SK-N-DZ (cell line): Measurements from ENCODE around the gene PYGO1. TPM values are rescaled to one million over a fixed set of nuclear protein-coding genes. Genes with fewer than 3 reads are reported as not detected.
"Not testable (repeated sequence)": the region's sequence is repeated elsewhere in the genome, so short reads cannot be mapped to it uniquely, and the experiment has no call there.

ENCODE experiments used
- DNase-seq: peaks from one replicate; pipeline ENCODE4 v3.0.0-alpha.2; 2015; ENCODE audit warnings: low spot score
- polyA plus RNA-seq, 2 experiments: library from polyadenylated mRNA; depleted of rRNA; stranded (reverse); fragments of >200 nt; gene quantifications; 2 replicates each; pipeline ENCODE4 v1.2.3, GENCODE V29; 2014

PYGO1 gene, protein sequence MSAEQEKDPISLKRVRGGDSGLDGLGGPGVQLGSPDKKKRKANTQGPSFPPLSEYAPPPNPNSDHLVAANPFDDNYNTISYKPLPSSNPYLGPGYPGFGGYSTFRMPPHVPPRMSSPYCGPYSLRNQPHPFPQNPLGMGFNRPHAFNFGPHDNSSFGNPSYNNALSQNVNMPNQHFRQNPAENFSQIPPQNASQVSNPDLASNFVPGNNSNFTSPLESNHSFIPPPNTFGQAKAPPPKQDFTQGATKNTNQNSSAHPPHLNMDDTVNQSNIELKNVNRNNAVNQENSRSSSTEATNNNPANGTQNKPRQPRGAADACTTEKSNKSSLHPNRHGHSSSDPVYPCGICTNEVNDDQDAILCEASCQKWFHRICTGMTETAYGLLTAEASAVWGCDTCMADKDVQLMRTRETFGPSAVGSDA
- 11.3 and 12.0 TPM in 2 replicates for polyA plus RNA-seq (2014; cell fraction: cytosol; rRNA removed)
- polyA plus RNA-seq (2014; cell fraction: nucleus; rRNA removed): 9.5 and 9.8 TPM in 2 replicates

DNA sequence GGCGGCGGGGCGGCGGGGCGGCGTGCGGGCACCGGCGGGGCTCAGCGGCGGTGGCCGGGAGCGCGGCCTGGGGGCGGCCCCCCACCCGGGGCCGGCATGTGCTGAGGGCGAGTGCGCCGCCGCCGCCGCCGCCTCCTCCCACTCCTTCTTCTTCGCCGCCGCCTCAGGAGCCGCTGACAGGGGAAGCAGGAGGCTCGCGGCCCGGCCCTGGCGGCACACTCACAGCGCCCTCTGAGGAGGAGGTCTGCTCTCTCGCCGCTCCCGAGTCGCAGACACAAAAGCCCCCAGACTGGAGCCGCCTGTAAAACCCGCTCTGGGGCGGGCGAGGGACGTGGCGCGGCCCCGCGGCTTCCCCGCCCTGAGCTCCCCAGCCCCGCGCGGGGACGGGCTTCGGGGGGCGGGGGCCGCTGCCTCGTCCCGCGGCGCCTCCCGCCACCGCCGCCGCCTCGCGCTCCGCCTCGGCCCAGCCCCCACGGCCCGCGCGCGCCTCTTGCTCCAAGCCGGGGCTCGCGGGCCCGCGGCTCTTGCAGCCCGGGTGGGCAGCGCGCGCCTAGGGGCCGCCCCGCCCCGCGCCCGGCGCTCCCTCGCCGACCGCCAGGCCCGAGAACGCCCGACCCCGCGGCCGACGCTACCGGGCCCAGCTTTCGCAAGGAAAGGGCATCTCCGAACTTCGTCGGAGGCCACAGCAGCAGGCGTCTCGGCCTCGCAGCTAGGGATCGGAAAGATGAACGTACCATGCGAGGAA, at the start of gene PYGO1:
Gene PYGO1, minus strand, starts transcription at position 276 of the 745 bp plus-strand sequence. CDS start 462 bp downstream, outside the sequence.
- DNase-seq: peak; percentile 77

DNA sequence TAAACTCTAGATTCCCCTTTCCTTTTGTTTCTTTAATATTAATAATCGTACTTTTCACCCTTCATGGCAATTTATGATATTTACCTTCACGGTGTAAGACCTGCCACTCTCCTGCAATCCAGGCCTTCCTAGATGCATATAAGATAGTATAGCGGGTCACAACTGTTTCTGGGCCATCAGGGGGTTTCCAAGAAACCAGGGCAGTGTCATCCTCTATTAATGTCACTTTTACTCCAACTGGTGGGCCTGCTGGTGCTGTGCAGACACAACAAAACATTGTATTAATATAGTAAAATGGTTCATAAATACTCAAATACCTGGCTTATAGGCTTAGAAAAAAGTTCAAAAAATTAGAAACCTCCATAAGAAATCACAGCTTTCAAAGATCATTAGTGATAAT, 48.9 kb upstream of the PYGO1 start:
- no peak for DNase-seq

DNA sequence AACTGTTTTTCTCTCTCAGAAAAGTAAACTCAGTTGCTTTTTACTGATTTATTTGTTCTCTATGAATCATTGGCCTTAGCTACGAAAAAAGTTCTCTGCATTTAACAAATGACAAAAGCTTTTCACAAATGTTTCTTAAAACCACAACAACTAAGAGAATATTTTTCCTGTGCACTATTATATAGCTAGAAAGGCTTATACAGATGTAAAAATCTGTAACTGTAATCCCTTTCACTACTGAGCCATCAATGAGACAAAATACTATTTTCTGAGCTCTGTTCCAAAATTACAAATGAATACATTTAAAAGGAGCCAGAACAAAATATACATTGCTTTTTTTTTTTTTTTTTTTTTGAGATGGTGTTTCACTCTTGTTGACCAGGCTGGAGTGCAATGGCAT, 45.6 kb upstream of the PYGO1 start:
- no peak for DNase-seq

DNA sequence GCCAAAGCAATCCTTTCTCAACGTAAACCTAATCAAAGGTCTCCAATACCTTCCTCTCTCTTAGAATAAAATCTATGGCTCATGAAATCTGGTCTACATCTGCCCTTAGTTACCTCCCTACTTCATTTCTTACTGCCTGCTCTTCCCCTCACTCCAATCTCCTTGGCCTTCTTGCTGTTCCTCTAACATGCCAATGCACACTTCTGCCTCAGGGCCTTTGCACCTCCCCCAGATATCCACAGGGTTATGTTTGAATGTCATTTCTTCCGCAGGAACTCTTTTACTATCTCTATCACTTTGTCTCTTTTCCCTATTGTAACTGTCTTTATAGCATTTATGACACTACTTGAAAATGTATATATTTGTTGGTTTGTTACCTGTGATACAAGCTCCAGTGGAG, 44.3 kb upstream of the PYGO1 start:
- no peak for DNase-seq

DNA sequence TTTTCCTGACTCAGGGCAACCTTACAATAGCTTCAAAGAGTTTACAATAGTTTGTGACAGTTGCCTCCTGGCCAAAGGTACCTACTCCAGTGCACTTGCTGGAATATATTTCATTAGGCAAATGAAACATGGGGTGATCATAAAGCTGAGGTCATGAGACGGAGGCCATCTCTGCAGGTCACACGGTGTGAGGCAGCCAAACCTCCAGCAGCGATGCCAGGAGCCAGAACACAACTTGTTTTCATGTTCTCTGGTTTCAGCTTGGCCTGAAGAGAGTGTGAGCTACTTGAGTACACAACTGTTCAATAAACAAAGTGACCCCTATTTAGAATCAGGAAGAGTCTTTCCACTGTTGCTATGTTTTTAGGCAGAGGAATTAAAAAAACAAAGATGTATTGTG, 42.7 kb upstream of the PYGO1 start:
- DNase-seq: no peak

DNA sequence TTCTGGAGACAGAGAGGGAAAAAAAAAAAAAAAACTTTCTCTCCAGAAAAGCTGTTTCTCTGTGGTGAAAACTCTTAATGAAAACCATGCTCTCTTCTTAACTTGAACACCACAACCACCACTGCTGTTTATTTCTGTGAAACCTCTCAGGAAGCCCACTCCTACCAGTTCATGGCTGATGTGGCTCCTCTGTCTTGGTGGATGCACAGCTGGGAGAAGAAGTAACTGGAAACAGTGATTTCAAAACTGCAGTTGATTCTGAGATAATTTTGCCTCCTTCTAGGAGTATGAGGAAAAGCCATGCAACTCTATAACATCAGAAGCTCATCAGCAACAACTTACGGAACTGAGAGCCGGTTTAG, 40.2 kb upstream of the PYGO1 start:
- DNase-seq: no peak

DNA sequence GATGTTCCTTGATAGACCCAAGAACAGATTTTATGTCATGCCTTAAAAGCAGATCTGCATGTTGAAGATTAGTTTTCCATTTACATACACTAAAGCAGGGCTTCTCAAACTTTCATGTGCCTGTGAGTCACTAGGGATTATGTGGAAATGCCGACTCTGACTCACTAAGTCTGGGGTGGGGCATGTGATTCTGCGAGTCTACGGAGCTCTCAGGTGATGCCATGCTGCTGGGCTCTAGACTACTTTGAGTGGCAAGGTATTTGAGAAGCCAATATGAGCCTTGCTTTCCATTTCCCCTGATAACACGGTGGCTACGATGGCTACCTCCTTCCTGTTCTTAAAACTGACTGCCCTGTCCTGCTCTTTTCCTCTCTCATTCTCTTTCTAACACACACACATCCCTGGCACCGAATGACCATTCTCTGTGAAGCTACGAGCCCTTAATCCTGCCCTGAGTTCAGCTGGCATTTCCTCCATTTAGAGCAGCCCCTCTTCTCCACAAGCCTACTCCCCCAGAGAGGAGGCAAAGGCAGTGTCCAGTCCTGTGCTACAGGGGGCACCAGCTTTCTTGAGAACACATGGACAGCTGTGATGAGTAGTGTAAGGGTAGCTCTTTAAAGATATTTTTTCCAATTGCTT, 39.7 kb upstream of the PYGO1 start:
- DNase-seq: no peak

DNA sequence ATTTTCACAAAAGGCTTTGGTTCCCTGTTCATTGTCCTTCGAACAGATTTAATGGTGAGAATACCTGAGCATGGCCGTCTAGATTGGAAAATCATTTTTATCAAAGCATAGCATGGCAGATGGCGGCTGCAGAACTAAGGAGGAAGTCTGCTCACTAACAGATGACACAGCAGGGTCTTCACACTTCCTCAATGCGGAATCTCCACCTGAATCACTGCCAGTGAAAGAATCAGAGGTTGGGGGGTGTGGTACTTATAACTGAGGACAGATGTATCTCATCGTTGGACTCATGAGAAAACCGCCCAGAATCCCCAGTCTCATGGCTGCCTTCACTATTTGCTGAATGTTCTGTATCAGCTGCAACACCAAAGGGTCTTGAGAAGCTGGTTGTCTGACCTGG, 31.6 kb upstream of the PYGO1 start:
- no peak for DNase-seq

DNA sequence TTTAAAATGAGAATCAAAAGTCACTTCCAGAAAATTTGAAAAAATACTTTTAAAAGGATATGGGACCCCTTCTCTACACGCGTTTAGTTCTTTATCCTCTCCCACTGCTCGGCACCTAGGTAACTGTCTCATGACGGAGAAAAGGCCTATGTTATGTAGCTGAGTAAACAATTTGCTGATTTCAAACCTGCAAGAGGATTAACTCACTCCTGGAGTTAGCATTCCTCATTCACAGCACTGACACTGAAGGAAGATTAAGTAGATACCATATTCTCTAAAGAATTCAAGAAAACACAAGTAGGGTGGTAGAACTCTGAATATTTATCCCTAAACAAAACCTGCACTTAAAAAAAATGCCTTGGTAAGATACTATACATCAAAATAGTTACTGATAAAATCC, 30.2 kb upstream of the PYGO1 start:
- no peak for DNase-seq

DNA sequence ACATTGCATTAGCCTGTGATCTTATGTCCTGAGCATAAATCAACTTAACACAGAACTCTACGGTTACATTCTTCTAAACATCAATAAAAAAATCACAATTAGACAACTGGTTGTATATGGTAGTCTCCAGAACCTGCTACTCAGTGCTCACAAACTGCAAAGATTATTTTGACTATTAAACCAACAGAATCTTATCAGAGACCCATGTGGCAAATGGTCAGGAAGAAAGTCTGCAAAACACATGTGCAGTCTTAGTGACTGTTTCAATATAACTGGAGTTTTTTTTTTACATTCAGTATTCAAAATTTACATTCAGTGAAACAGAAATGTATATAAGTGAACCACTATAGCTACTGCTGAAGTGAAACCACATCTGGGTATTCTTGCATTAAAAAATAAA, 27.3 kb upstream of the PYGO1 start:
- no peak for DNase-seq

DNA sequence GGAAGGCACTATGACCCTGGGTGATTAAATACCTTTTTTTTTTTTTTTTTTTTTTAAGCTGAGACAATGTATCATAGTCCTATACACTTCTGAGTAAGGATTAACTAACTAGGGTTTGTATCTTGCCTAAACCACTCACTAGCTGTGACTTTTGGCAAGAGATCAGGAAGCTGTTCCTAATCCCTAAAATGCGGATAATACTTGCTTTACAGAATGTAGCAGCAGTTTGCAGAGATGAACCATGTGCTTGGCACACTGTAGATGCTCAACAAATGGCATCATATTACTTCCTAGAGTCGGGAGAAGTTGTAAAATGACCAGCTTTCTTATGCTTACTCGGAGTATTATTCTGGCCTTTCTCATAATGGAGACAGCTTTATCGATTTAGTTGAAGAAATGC, 25.6 kb upstream of the PYGO1 start:
- DNase-seq: no peak

DNA sequence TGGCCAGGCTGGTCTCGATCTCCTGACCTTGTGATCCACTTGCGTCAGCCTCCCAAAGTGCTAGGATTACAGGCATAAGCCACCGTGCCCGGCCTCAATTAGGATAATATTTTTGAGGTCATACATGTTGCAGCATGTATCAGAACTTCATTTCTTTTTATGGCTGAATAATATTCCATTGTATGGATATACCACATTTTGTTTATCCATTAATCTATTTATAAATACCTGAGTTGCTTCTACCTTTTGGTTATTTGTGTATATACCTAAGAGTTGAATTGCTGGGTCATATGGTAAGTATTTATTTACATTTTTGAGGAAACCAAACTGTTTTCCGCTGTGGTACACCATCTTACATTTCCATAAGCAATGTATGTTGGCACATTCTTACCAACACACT, 18.1 kb upstream of the PYGO1 start:
- DNase-seq: no peak

DNA sequence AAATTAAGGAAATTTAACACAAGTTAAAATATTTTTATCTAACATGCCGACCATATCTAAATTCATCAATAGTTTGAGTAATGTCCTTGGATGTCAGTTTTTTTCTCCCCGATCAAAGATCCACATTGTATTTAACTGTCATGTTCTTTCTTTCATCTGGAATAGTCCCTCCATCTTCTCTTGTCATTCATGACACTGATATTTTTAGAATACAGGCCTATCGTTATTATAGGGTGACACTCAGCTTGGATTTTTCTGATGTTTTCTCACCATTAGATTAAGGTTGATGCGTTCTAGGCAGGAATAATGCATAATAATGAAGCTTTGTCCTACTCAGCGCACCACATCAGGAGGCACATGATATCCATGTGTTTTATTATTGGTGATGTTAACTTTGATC, 13.2 kb upstream of the PYGO1 start:
- no peak for DNase-seq

DNA sequence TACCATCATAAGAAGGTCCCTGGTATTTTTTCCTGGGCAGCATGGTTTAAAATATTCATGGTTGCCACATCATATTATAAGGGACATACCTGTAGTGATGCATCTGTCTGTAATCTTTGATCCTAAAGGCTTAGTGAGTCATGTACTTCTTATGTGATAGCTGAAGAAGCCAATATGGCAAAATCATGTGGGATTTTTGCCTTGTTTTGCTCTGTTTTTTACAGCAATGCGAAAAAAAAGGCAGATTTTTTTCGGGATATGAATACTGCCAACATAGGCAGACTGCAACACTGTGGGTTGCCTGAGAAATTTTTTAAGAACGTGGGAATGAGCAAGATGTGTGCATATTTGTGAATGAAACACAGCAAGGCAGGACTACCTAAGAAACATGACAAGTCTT, 11.3 kb upstream of the PYGO1 start:
- no peak for DNase-seq

DNA sequence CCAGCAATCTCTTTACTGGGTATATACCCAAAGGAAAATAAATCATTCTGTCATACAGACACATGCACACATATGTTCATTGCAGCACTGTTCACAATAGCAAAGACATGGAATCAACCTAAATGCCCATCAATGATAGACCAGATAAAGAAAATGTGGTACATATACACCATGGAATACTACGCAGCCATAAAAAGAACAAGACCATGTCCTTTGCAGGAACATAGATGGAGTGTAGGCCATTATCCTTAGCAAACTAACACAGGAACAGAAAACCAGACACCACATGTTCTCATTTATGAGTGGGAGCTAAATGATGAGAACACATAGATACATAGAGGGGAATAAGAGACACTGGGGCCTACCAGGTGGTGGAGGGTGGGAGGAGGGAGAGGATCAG, 4.9 kb upstream of the PYGO1 start:
- DNase-seq: not testable (repeated sequence)

DNA sequence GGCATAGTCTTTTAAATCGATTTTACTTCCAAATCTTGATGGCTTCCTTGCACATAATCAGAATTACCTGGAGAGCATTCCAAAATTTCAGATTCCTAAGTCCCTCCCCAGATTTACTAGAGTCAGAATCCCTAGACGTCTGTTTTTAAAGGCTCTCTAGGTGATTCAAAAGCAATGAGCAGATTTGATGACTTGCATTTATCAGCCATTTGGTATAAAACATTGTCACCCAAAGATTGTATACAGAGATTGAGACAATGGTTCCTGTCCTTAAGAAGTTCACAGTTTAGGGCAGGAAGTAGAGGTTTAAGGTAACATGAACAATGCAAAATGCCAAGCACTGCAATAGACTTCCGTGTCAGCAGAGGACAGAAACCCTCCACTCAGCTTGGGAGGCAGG, 2.6 kb upstream of the PYGO1 start:
- DNase-seq: no peak

DNA sequence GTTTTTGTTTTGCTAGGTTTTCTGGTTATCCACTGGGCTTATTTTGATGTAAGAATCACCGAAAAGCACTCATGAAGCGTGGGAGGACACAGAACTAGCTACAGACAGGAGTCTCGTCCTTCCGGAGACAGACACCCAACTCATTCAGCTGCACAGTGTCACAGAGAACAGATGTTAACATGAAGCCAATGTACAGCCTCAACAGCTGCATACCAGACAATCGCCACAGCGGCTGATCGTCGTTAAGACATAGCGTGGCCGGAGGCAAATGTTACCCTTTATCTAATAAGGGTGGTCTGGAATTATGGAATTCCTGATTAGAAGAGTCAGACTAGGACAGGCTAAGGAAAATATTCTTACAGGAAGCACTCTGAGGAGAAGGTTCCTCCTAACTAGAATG, 1.1 kb upstream of the PYGO1 start:
- peak; percentile 87 for DNase-seq

DNA sequence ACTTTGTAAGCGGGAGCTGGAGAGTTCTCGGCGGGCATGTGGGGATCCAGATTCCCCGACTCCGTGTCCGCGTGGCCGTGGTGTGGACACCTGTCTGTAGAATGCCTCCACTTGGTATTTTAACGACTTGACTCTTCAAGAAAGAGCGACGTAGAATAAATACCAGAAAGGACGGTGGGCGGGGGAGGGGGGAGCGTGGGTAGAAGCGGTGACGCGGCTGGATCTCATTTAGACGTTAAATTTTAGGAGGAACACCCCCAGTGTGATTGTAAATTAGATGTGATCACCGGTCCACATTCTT, 620 bp upstream of the PYGO1 start:
- no peak for DNase-seq

DNA sequence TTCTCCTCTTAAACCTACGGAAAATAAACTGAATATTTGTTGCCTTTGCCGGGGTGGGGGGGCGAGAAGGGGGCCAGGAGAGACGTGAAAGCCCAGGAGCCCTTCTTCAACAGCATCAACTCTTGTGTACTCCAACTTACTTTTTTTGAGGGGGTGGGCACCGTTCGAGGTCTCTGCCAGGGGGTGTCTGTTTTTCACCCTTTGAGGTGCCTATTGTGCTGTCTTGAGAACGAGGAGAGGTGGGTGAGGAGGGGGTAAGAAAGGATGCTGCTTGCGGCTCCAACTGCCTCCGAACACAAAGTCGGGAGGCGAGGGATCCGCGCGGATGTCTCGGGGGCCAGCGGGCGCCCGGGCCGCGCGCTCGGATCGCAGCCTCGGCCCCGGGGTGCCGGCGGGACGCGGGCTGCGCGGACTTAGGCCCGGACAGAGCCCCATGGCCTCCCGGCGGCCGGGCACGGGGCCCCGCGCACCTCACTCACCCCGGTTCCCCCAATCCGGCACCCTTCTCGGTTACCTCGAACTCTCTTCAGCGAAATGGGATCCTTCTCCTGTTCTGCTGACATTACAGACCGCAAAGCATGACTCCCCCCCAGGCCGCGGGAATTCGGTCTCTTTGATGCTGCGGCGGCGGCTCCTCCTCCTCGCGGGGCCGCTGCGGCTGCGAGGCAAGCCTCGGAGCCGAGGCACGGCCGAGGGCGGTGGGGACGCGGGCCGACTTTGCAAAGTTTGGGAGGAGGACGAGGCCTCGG, 650 bp downstream of the PYGO1 start:
- DNase-seq: peak; percentile 50

DNA sequence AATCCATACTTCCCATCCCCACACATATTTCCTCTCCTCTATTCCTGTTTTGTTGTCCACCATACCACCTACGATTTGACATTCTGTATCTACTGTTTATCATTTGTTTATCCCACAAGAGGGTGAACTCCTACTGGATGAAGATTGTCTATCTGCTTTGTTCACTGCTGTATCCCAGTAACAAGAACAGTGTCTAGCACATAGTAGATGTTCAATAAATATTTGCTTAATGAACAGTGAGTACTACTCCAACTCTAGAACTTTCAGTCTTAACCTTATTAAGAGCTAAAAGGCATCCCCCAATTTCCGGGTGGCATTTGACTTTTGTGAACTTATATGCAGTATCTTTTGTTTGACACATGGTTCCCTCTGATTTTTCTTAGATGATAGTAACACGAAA, 1.3 kb downstream of the PYGO1 start:
- no peak for DNase-seq

DNA sequence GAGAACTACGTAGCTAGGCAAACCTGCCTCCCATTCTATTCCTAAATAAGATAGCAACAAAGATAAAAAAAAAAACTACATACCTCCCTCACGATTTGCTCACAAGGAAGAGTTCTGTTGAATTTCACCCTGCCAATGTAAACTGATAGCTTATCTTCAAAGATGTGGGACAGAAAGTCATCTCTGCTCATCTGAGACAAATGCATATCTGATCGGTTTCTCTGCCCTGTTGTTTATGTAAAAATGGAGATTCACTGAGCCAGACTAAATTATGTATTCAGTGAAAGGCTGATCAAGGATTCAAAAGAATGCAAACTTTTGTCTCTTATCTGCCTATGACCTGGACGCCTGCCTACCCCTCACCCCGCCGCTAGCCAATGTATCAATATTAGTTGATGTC, 11.2 kb downstream of the PYGO1 start:
- DNase-seq: peak; percentile 36

DNA sequence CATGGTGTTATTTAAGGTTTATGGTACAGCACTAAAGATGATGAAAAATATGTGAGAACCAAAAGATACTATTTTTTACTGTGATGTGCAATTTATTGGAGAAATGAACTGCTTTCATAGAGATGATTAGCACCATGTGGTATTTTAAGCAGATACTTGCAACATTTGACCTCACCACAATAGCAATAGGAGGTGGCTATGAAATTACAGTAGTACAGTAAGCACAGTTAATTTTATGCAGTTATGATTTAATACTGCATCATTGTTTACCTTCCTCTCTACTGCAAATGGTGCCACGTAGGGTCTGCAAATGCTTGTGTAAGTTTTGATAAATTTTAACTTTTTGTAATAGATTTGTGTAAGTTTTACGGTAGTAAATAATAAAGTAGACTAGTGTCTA, 14.0 kb downstream of the PYGO1 start:
- no peak for DNase-seq
